Colonic mucosa (tissue), 4 donors: ENCODE results near the gene ZDHHC14. TPM values are rescaled to one million over a fixed set of nuclear protein-coding genes. Genes with fewer than 3 reads are reported as not detected.
"Not testable (repeated sequence)": the region's sequence is repeated elsewhere in the genome, so short reads cannot be mapped to it uniquely, and the experiment has no call there.

Source experiments
- DNase-seq: peaks from one replicate; pipeline ENCODE4 v3.0.0-alpha.2; 2020
- H3K27ac ChIP-seq: fragments of 200-600 bp; one replicate; pipeline ENCODE4 v1.8.0; 2021
- H3K27me3 ChIP-seq: fragments of 200-600 bp; one replicate; pipeline ENCODE4 v1.8.0; 2021
- H3K36me3 ChIP-seq: fragments of 200-600 bp; one replicate; pipeline ENCODE4 v1.8.0; 2021
- H3K4me1 ChIP-seq: fragments of 200-600 bp; one replicate; pipeline ENCODE4 v1.8.0; 2021; ENCODE audit warnings: mild to moderate bottlenecking
- H3K4me3 ChIP-seq: fragments of 200-600 bp; one replicate; pipeline ENCODE4 v1.8.0; 2021
- H3K9ac ChIP-seq, 2 donors: one replicate each; pipeline ENCODE4 v1.7.0; 2013; ENCODE audit warnings: control low read depth in 2 of 2, low read depth in 2 of 2, low read length in 2 of 2
- H3K9me3 ChIP-seq: fragments of 200-600 bp; one replicate; pipeline ENCODE4 v1.8.0; 2021
- CTCF ChIP-seq: fragments of 200-600 bp; IDR thresholded peaks from one replicate; pipeline ENCODE4 v1.8.0; 2022; ENCODE audit warnings: antibody characterized with exemption, mild to moderate bottlenecking
- intact Hi-C: fragments of 100-400 bp; cut with DNase I; formaldehyde crosslinking; loops from one replicate; pipeline ENCODE4 v1.14.1; 2022
- total RNA-seq, 2 donors: library from RNA; stranded (reverse); fragmentation: NEBNext Ultra II Directional in 1 of 2; extraction: Animal tissue kit (Norgen Biotek cat#: 25700) in 1 of 2; gene quantifications; one replicate each; pipeline ENCODE4 v1.2.1, GENCODE V29; 2021
- donor health status: healthy.
- donor health status: DM: no; HTN: no; CAD: no.
- donor health status: DM: no; HTN: no; CAD: no.

ZDHHC14 gene
- total RNA-seq = 10 to 100 TPM in 1 of 2 donors, 1 to 10 TPM in 1; 8.4 to 11.4 TPM

GRCh38 chr6:157380779-157381561, at the start of gene ZDHHC14:
TSS of gene ZDHHC14 (plus strand) at chr6:157381190.
- Histone ChIP-seq H3K9me3 (no peaks in the 10 kb centered on the region), H3K27me3 (no peaks in the 10 kb centered on the region), H3K9ac (peak within 1 kb of the TSS; percentile 90 to 92), H3K4me3 (peak within 1 kb of the TSS; percentile 99), H3K4me1 (no peaks in the 10 kb centered on the region), H3K36me3 (no peaks in the 10 kb centered on the region), H3K27ac (peak within 1 kb of the TSS; percentile 99)
- intact Hi-C loops = loop anchor here (5.0 kb wide), 1 partner anchor 216 kb away; no protein-coding TSS in a partner anchor
- TF ChIP-seq CTCF = no peak
- DNase-seq = peak; percentile 93

GRCh38 chr6:157332813-157333212, 48.2 kb upstream of the ZDHHC14 start:
- H3K9ac ChIP-seq = no peak overlapping the region
- H3K27me3 ChIP-seq = no peaks in the 10 kb centered on the region
- H3K27ac ChIP-seq = no peak overlapping the region
- no peak overlapping the region for H3K4me3 ChIP-seq
- no peaks in the 10 kb centered on the region for H3K36me3 ChIP-seq
- no peaks in the 10 kb centered on the region for H3K4me1 ChIP-seq
- DNase-seq = no peak
- intact Hi-C loops = no loop called here
- no peak for TF ChIP-seq CTCF
- no peaks in the 10 kb centered on the region for H3K9me3 ChIP-seq

- Histone ChIP-seq H3K27me3 (no peaks in the 10 kb centered on the region), H3K4me3 (no peak overlapping the region), H3K9ac (no peak overlapping the region), H3K4me1 (no peaks in the 10 kb centered on the region), H3K36me3 (no peaks in the 10 kb centered on the region), H3K27ac (no peak overlapping the region), H3K9me3 (no peaks in the 10 kb centered on the region)
- intact Hi-C loops = no loop called here
- no peak for TF ChIP-seq CTCF
- DNase-seq = no peak
Observed at GRCh38 chr6:157333537-157333936, 47.5 kb upstream of the ZDHHC14 start.

GRCh38 chr6:157333956-157334355, 47.0 kb upstream of the ZDHHC14 start:
- TF ChIP-seq CTCF = no peak
- no peak overlapping the region for H3K9ac ChIP-seq
- no peaks in the 10 kb centered on the region for H3K27me3 ChIP-seq
- H3K27ac ChIP-seq = no peak overlapping the region
- no peaks in the 10 kb centered on the region for H3K36me3 ChIP-seq
- no peaks in the 10 kb centered on the region for H3K4me1 ChIP-seq
- intact Hi-C loops = no loop called here
- no peak for DNase-seq
- H3K4me3 ChIP-seq = no peak overlapping the region
- no peaks in the 10 kb centered on the region for H3K9me3 ChIP-seq

GRCh38 chr6:157335829-157336228, 45.2 kb upstream of the ZDHHC14 start:
- intact Hi-C loops = no loop called here
- H3K9me3 ChIP-seq = no peaks in the 10 kb centered on the region
- H3K27me3 ChIP-seq = no peaks in the 10 kb centered on the region
- H3K4me1 ChIP-seq = no peaks in the 10 kb centered on the region
- no peak overlapping the region for H3K27ac ChIP-seq
- H3K9ac ChIP-seq = no peak overlapping the region
- no peak for TF ChIP-seq CTCF
- H3K36me3 ChIP-seq = no peaks in the 10 kb centered on the region
- DNase-seq = no peak
- no peak overlapping the region for H3K4me3 ChIP-seq

GRCh38 chr6:157337276-157337675, 43.7 kb upstream of the ZDHHC14 start:
- H3K36me3 ChIP-seq, H3K27ac ChIP-seq, DNase-seq, intact Hi-C loops, H3K27me3 ChIP-seq, H3K9ac ChIP-seq, H3K4me1 ChIP-seq, H3K4me3 ChIP-seq, H3K9me3 ChIP-seq: not testable (repeated sequence)
